Mammary epithelial cell (primary cell): ENCODE results near the gene TNS4.

Source experiments
- EZH2 ChIP-seq: IDR thresholded peaks from 2 replicates; pipeline ENCODE4 v1.6.1; 2012; ENCODE audit warnings: low read length, inconsistent platforms, borderline replicate concordance
- TF ChIP-seq, protein P1 (sequence below), 2 donors: IDR thresholded peaks in 1 of 2; conservative IDR thresholded peaks in 1 of 2; 2 replicates each; pipeline ENCODE4 v1.5.1; 2011 to 2012; ENCODE audit warnings: inconsistent platforms in 2 of 2, low read length in 2 of 2, mild to moderate bottlenecking in 2 of 2, control low read depth in 1 of 2, low read depth in 1 of 2; ENCODE audit not compliant: insufficient read depth in 1 of 2; ENCODE audit errors: extremely low read depth in 1 of 2

GRCh38 chr17:40445751-40446468 is 55.5 kb downstream of the TNS4 start:
- TF ChIP-seq, protein P1, sequence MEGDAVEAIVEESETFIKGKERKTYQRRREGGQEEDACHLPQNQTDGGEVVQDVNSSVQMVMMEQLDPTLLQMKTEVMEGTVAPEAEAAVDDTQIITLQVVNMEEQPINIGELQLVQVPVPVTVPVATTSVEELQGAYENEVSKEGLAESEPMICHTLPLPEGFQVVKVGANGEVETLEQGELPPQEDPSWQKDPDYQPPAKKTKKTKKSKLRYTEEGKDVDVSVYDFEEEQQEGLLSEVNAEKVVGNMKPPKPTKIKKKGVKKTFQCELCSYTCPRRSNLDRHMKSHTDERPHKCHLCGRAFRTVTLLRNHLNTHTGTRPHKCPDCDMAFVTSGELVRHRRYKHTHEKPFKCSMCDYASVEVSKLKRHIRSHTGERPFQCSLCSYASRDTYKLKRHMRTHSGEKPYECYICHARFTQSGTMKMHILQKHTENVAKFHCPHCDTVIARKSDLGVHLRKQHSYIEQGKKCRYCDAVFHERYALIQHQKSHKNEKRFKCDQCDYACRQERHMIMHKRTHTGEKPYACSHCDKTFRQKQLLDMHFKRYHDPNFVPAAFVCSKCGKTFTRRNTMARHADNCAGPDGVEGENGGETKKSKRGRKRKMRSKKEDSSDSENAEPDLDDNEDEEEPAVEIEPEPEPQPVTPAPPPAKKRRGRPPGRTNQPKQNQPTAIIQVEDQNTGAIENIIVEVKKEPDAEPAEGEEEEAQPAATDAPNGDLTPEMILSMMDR (conservative IDR thresholded peaks at IDR 0.05 in 1 of 2, IDR thresholded peaks at IDR 0.05 in 1 of 2; ENCODE audit: extremely low read depth in 1 of 2, insufficient read depth in 1 of 2, low read depth in 1 of 2, low read length in 2 of 2), result peak; percentile 15 to 18
- TF ChIP-seq EZH2, result no peak
